ENCODE data around the gene CUL1.
A peak's percentile ranks its signal among the peaks of the same experiment; 100 is the strongest.

The CUL1 gene

GRCh38 chr7:148698397-148699023, at the start of gene CUL1:
CUL1 (plus strand) TSS chr7:148698903; CDS start chr7:148730123, 31,220 bp downstream.
- DNase-seq (ENCODE audit: low spot score), result peak; percentile 89

DNA sequence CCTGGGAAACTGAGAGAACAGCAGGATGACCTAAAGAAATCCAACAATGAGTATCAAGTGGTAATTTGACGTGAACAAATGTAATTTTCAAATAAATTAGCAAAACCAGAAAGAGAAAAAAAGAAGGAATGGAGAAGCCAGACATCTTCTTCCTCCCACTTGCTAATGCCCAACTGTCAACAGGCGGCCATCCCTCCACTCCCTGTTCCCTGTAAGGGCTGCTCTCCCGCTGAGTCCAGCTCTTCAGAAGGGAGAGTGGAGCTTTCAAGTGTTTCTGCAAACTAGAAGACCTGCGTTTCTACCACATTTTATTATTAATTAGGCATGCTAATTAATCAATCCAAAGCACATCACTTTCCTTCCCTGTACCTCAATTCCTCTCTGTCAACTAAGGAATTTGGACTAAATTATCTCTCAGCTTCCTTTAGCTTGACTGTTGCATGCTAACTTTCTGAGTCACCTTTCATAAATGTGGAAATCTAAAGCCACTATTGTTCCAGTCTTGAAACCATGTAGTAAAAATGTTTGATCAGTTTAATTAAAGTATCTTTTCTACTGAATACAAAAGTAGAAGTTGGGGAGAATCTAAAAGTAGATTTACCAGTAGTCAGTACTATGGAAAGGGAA, 48.4 kb upstream of the CUL1 start:
- peak; percentile 50 for DNase-seq (ENCODE audit: low spot score)

GRCh38 chr7:148652773-148653172, 45.9 kb upstream of the CUL1 start:
- no peak for DNase-seq (ENCODE audit: low spot score)

DNA sequence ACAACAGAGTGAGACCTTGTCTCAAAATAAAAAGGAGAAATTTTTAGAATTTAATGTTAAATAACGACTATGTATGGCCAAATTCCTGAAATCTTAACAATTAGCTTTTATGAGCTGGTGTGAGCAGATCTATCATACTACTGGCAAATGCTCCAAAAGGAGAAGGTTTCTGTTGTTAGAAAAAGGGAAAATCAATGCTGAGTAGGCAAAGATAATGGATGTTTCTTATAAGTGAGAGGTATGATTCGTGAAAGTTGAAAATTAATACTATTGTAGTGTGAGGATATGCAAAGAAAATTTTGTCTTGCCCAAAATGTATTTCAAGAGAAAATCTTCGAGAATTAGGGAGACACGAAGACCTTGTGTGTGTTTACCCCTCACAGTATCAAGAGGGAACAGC, 40.8 kb upstream of the CUL1 start:
- no peak for DNase-seq (ENCODE audit: low spot score)

DNA sequence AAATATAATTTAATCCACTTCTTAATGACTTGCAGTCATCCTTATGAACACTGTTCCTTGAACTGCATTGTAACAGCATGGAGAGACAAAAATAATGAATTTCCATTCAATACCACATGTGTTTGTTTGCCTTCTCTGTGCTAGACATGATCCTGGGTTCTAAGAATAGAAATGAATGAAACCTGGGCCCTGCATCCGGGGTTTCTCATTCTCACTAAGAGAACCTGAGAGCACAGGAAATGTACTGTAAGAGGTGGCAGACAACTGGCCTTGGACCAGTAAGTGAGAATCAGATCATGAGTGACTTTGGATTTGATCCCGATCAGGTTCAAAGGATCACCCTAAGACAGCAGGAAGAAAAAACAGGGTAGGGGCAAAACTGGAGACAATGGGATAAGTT, 37.2 kb upstream of the CUL1 start:
- no peak for DNase-seq (ENCODE audit: low spot score)

DNA sequence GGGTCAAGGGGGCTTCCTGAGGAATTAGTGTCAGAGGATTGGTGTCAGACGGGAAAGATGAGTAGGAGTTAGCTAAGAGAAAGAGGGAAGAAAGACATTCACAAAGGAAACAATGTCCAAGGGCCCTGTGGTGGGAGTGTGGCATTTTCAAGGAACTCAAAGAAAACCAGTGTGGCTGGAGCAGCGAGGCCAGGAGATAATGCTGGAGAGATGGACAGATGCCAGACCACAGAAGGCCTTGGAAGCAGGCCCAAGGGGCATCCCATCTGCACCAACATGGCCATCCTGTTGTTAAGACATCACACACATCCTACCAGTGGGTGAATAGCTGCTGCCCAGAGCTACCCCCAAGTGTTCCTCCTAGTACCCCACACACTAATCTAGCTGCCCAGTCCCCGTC, 36.1 kb upstream of the CUL1 start:
- no peak for DNase-seq (ENCODE audit: low spot score)

DNA sequence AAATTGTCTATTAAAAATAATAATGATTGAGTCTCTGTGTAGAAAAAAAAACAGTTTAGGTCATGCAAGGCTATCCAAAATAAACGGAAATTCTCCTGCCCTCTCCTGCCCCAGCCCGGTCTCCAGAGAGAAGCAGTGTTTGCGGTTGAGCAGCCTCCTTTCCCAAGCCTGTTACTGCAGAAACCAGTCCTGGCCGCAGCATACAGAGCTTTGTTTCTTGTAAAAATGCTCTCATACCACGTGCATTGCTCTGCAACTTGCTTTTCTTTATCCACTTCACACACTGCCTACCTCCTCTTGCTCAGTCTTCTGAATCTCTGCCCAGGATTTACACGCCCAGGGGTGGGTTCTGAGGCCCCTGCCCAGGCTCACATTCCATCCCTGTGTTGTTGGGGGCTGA, 34.4 kb upstream of the CUL1 start:
- peak; percentile 69 for DNase-seq (ENCODE audit: low spot score)

DNA sequence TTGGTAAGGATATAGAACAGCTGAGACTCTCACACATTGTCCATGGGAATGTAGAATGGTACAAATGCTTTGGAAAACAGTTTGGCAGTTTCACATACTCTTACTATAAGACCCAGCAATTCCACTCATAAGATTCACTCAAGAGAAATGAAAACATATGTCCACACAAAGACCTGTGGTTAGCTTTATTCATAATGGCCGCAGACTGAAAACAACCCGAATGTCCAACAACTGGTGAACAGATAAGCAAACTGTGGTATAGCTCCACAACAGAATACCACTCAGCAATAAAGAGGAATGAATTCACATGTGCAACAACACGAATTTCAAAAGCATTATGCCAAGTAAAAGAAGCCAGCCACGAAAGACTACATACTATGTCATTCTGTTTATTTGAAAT, 33.5 kb upstream of the CUL1 start:
- no peak for DNase-seq (ENCODE audit: low spot score)

DNA sequence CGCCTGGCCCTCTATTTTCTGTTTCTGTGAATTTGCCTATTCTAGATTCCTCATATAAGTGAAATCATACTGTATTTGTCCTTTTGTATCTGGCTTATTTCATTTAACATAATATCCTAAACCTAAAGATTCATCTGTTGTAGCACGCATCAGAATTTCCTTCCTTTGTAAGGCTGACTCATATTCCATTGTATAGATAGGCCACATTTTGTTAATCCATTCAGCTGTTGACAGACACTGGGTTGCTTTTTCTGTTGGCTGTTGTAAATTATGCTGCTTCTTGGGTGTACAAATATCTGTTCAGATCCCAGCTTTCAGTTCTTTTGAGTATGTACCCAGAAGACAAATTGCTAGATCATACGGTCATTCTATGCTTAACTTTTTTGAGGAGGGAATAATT, 28.8 kb upstream of the CUL1 start:
- no peak for DNase-seq (ENCODE audit: low spot score)

- DNase-seq (ENCODE audit: low spot score), result no peak
Observed at GRCh38 chr7:148670374-148670773, 28.3 kb upstream of the CUL1 start.

DNA sequence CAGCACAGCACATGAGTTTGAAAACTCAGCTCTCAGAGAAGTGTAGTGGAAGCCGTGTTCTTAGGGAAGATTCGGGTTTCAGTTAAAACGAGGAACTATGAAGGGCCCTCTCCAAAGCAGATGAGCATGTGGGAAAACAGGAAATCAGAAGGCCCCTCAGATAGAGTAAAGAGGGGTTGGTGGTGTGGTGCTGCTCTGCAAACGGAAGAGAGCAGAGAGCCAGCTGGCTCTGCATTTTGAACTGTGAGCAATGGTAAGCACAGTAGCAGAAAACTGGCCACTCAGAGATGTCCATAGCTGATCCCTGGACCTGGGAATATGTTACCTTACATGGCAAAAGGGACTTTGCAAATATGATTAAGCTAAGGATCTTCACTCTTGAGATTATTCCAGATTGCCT, 27.9 kb upstream of the CUL1 start:
- DNase-seq (ENCODE audit: low spot score), result no peak

GRCh38 chr7:148672041-148672440, 26.7 kb upstream of the CUL1 start:
- DNase-seq (ENCODE audit: low spot score), result no peak

DNA sequence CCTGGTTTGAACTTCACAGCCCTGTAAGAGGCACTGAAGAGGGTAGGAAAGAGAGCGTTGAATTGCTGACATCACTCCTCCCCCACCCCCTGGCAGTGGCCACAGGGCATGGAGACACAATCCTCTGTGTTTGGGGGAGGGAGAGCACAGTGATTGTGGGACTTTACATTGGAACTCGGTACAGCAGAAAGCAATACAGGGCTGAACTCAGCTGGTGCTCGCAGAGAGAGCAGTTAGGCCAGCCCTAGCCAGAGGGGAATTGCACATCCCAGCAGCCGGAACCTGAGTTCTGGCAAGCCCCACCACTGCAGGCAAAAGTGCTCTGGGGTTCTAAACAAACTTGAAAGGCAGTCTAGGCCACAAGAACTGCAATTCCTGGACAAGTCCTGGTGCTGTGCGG, 24.0 kb upstream of the CUL1 start:
- no peak for DNase-seq (ENCODE audit: low spot score)

DNA sequence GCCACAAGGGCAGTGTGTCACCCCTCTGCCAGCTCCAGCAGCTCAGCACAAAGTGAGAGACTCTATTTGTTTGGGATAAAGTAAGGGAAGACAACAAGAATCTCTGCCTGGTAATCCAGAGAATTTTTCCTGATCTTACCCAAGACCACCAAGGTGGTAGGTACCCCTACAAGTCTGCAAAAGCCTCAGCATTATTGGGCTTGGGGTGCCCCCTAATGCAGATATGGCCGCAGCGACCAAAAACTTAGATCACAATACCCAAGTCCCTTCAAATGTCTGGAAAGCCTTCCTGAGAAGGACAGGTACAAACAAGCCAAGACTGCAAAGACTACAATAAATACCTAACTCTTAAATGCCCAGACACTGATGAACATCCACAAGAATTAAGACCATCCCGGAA, 22.4 kb upstream of the CUL1 start:
- no peak for DNase-seq (ENCODE audit: low spot score)

DNA sequence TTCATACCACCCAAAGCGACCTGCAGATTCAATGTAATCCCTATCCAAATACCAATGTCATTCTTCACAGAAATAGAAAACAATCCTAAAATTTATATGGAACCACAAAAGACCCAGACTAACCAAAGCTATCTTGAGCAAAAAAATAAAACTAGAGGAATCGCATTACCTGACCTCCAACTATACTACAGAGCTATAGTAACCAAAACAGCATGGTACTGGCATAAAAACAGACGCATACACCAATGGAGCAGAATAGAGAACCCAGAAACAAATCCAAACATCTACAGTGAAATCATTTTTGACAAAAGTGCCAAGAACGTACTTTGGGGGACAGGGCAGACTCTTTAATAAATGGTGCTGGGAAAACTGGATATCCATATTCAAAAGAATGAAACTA, 16.9 kb upstream of the CUL1 start:
- DNase-seq (ENCODE audit: low spot score), result no peak

DNA sequence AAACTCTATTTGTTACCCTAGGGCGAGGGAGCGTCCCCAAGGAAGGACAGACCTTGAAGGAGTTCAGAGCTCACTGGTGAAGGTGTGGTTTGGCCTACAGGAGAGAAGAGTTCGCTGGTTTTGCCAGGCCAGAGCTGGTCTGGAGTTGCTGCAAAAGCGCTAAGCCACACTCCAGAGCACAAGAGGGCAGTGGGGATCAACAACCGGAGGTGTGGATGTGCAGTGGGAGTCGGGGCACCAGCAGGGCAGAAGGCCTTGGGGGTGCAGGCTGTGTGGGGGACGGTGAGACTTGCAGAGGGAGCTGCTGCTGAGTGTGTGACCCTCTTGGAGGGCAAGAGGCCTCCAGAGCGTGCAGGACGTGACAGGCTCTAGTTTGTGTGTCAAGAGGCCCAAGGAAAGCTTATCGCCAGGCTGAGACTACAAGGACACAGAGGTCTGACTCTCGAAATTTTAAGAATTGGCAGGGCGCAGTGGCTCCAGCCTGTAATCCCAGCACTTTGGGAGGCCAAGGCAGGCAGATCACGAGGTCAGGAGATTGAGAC, 14.3 kb upstream of the CUL1 start:
- no peak for DNase-seq (ENCODE audit: low spot score)

GRCh38 chr7:148686312-148686937, 12.3 kb upstream of the CUL1 start:
- no peak for DNase-seq (ENCODE audit: low spot score)

DNA sequence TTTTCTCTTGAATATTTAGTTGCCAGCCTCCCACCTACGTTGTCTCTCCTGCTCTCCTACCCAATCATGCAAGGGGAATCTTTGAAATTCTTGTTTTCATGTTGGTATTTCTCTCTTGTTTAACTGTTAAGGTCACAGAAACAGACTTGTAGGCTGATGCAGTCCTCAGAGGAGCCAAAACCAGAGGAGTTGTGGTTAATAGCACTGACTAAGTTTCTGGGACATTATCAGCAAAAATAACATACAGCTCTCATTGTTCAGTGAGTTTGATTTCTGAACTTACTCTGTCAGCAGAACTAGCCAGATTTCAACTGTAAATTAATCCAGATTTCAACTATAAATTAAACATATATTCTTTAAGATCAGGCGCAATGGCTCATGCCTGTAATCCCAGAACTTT, 11.1 kb upstream of the CUL1 start:
- no peak for DNase-seq (ENCODE audit: low spot score)

- peak; percentile 39 for DNase-seq (ENCODE audit: low spot score)
Observed at GRCh38 chr7:148688526-148688925, 10.2 kb upstream of the CUL1 start.

GRCh38 chr7:148693651-148694050, 5.1 kb upstream of the CUL1 start:
- no peak for DNase-seq (ENCODE audit: low spot score)

DNA sequence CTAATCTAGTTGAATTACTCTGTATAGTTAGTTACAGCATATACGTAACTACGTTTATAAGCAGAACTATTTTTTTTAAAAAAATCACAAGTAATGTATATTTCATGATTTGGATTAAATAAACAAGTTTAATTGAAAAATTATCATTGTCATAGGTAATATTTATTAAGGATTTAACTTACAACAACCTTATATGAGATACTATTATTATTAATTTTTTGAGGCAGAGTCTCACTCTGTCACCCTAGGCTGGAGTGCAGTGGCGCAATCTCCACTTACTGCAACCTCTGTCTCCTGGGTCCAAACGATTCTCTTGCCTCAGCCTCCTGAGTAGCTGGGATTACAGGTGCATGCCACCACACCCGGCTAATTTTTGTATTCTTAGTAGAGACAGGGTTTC, 4.1 kb upstream of the CUL1 start:
- DNase-seq (ENCODE audit: low spot score), result no peak

- DNase-seq (ENCODE audit: low spot score), result no peak
Observed at GRCh38 chr7:148695953-148696352, 2.8 kb upstream of the CUL1 start.

DNA sequence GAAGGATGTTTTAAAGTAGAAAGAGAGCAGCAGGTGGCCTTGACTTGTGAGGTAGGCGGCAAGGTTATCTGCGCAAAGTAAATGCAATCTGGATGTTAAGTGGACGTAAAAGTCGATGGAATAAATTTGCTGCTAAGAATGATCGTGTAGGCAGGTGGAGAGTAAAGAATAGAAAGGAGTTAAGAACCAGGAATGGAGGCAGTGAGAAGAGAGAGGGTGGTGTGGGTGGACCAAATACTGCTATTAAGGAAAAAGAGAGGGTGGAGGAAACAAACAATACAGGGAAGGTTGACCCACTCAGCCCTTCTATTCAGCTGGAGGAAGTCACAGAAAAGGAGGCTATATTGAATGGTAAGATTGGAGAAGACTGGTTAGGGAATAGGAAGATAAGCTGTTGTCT, 1.9 kb upstream of the CUL1 start:
- no peak for DNase-seq (ENCODE audit: low spot score)
